Glomerular visceral epithelial cell (primary cell): ENCODE data around the gene SPTSSB.

ENCODE experiments used
- DNase-seq: peaks from one replicate; pipeline ENCODE4 v3.0.0-alpha.2; 2016; ENCODE audit errors: extremely low spot score

Gene SPTSSB

DNA sequence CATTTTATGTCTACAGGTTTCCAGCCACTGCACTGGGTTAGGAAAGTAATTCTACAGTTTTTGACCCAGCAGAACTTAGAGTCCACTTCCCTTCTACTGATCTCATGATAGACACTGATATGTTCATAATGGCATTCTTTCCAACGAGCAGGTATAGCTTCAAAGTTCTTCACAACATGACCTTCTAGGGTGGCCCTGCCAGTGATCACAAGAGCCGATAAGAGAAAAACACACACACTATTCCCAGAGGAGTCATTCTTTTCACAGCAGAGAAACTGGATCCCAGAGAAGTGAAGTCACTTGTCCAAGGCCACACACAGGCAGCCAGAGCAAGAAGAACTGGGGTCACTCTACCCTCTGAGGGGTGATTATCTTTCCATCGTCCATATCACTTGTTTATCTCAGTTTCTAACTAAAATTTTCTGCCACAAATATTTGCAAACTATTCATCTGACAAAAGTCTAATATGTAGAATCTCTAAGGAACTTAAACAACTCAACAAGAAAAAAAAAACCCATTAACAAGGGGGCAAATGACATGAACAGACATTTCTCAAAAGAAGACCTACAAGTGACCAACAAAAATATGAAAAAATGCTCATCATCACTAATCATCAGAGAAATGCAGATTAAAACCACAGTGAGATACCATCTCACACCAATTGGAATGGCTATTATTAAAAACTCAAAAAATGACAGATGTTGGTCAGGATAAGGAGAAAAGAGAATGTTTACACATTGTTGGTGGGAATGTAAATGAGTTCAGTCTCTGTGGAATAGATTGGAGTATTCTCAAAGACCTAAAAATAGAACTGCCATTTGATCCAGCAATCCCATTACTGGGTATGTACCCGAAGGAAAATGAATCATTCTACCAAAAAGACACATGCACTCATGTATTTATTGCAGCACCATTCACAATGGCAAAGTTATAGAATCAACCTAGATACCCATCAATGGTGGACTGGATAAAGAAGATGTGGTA lies 31.5 kb downstream of the SPTSSB start:
- DNase-seq = no peak

DNA sequence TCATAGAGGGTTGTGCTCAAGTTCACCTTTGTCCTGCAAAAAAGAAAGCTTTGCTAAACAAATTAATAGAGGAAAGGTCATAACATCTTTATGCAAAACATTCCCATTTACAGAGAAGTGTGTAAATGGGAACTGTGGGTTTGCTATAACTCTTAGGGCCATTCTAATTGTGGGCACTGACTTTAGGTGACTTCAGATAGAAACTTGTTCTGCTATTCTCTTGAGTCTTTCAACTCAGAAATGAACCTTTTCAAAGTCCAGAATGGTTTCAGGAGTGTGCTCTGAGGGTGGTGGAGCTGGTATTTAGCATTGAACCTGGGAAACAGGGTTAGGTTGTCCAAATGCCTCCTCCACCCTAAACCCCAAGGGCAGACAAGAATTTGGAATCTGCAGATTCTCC lies 34.0 kb downstream of the SPTSSB start:
- no peak for DNase-seq

DNA sequence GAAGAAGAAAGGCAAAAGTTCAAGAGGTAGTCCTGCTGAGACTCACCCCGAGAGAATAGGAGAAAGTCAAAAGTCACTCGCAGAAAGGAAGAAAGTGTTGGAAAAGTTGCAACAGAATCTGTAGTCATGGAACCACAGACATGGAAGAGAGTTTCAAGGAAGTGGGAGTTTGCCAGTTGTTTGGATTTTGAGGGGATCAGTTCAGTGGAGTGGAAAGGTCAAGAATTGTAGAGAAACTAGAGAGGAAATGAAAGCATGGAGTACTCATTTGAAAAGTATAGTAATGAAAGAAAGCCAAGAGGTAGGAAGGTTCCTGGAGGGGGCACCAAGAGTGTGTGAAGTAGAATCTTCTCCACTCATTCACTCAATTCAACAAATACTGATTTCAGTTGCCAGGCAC lies 34.7 kb downstream of the SPTSSB start:
- no peak for DNase-seq

DNA sequence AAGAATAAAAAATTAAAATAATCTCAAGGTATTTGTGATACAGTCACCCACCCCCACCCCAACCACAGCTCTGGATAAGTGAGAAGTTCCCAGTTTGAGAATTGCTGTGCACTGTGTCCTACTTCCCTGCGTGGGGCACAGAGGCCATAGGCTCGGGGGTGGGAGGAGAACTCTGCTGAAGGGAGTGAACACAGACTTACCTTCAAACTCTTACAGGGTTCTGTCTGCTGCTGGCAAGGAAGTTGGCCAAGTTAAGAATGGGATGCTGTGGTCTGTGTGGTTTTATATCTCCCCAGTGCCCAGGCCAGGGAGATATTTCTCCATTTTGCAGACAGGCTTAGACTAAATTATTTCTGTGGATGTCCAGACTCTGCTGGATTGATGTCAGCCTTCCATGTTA lies 37.6 kb downstream of the SPTSSB start:
- no peak for DNase-seq

DNA sequence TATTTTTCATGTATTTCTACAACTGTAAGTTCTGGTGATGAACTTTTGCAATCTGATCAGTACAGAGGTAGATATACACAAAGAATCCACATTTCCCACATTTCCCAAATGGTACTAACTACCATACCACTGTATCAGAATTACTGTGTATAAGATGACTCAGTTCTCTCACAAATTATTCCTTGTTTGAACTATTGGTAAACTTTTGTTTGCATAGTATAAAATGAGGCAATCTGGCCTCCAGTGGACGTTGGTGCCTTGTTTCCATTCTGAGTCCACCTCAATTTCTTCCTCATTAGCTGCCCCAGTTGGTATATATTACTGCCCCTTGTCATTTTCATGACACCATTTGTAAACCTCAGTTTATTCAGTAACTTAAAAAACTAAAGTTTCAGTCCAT lies 38.5 kb downstream of the SPTSSB start:
- DNase-seq = no peak

DNA sequence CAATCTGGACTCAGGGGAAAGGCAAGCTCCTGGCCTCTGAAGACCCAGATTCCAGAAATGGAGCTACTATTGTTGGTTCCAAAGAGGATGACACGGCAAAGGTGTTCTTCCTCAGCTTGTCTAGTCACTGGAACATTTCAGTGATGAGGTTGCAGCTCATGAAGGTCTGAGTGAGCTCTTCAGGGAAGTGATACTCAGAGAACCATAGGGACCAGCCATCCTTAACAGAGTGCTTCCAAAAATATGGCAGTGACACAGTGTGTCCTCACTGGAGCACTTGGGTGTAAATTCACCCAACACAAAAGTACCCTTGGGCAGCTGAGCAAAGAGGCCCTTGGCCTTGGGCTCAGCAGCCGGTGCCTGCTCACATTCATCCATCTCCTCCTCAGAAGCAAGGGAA lies 46.3 kb downstream of the SPTSSB start:
- DNase-seq = no peak

DNA sequence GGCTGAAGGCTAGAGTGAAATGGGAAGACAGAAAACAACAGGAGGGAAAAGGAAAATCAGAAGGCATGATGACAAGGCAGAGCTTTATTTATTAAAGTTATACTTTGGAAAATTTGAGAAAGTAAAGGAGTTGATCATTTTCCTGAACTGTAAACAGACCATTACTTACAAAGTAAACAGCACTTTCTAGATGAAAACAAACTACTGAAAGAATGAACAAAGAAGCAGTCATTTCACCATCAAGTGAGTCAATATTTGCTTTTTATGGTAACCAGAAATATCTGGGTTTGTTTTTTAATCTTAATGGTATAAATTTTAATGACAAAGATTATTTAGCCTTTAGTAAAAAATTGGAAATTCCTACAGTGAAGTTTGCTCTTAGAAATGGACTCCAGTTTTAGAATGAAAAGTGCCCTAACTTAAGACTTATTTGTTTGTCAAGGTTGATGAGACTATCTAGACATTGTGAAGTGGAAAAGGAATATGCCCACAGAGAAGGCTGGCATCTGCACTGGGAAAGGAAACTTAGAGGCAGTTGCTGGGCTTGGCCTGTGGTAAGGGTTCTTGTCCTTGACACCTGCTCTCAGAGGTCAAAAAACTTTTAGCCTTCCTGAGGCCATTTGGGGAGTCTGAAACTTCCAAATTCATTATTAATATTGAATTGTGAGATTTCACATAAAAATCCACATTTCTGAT lies 47.2 kb downstream of the SPTSSB start:
- DNase-seq = no peak

DNA sequence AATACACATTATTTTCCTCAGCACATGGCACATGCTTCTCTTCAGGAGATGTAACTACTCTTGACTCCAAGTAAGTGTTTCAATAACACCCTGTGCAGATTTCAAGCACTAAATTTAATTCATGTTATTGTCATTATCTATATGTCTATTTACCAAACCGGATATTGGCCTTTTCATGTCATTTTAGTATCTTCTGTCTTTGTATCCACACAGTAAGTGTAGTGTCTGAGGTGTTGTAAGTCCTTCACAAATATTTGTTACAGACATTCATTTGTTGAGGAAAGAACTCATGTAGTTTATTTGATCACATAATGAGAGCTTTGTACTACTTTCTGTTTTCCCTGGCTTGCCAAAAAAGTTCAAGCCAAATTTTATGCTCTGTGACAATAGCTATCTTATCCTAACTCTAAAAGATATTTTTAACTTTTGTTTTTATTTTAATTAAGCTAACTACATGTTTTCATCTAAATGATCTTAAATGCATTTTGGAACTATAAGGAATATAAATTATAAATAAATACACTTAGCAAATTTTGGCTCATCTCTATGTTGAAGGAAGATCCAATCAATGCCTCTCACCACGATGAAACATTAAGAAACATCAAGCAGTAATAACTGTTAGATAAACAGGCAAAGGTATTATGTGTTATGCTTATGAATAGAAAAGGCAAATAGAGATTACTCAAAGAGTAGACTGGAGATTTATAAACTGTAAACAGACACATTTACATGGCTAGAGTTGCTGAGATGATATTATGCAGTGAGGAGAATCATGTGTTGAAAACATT lies 48.3 kb downstream of the SPTSSB start:
- no peak for DNase-seq

DNA sequence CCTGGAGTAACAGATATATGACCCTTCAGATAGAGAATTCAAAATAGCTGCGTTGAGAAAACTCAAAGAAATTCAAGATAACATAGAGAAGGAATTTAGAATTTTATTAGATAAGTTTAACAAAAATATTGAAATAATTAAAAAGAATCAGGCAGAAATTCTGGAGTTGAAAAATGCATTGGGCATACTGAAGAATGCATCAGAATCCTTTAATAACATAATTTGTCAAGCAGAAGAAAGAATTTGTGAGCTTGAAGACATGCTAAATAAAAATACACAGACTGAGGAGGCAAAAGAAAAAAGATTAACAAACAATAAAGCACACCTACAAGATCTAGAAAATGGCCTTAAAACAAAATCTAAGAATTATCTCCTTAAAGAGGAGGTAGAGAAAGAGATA lies 50.5 kb downstream of the SPTSSB start:
- DNase-seq = no peak

DNA sequence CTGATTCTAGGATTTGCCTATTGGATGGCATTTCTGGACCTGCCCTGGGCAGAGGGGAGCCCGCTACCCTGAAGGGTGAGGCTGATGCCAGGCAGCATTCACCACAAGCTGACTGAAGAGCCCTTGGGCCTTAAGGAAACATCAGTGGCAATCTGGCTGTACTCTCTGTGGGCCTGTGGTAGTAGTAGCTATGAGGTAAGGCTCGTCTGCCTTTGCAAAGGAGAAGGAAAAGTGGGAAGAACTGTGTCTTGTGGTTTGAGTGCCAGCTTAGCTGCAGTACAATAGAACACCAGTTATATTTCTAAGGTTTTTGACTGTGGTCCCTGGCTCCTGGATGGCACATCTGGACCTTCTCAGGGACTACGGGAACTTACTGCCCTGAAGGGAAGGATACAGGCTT lies 51.5 kb downstream of the SPTSSB start:
- no peak for DNase-seq

DNA sequence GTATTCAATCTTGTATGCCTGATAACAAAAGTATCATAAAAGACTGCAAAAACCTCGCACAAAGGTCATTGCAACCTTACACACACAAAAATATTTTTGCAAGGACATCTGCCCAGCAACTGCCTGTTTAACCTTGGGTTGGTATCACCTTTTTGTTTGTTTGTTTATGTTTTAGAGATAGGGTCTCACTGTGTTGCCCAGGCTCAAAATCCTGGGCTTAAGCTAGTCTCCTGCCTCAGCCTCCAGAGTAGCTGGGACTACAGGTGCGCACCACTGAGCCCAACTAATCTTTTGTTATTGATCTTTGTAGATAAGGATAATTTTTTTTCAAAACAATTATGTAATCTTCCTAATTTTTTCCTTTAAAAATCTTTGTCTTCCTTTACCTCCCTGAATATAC lies 54.2 kb downstream of the SPTSSB start:
- DNase-seq = no peak

DNA sequence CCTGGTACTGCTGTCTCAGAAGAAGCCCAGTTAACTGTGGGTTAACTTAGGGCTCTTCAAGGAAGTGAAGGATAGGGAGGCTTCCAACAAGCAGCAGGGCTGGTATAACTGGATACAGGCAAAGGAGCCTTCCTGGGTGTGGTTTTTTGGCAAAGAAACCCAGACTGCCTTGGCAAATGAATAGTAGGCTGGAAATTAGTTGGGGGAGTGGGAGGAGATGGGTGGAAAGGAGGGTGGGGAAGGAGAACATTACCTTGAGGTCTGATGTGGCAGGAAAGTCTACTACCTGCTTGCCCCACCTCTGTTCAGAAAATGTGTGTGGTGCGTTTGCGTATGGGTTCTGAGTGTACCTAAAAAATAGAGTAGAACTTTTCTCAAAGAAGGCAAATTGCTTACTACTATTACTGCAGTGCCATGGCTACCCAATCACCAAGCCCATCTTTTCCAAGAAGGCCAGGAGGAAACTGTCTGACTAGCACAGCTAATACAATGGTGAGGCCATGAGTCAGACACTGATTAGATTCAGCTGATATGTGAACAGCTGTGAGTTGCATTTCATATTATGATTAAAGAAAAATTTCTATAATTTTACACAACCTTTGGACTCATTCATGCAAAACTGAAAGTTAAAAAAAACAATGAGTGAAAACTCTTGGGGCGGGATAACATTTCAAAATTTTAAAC lies 55.2 kb downstream of the SPTSSB start:
- no peak for DNase-seq

DNA sequence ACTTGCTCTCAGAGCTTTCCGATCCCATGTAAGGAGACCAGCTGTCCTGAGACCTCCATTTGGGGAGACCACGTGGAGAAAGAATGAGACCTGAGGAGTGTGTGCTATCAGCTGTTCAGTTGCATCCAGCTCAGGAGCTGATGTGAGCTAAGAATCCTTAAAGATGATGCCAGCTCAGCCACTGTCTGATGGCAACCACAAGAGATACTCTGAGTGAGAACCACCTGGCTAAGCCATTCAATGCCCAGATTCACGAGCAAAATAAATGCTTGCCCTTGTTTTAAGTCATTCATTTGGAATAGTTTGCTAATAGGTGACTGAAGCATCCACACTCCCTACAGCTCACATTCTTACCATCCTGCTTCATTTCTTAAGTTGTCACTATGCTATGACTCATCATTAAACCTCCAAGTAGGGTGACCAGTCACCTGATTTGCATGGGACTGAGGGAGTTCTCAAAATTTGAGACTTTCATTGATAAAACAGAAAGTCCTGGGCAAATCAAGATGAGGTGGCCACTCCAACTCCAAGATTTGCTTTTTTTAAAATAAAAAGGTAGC lies 56.4 kb downstream of the SPTSSB start:
- no peak for DNase-seq

DNA sequence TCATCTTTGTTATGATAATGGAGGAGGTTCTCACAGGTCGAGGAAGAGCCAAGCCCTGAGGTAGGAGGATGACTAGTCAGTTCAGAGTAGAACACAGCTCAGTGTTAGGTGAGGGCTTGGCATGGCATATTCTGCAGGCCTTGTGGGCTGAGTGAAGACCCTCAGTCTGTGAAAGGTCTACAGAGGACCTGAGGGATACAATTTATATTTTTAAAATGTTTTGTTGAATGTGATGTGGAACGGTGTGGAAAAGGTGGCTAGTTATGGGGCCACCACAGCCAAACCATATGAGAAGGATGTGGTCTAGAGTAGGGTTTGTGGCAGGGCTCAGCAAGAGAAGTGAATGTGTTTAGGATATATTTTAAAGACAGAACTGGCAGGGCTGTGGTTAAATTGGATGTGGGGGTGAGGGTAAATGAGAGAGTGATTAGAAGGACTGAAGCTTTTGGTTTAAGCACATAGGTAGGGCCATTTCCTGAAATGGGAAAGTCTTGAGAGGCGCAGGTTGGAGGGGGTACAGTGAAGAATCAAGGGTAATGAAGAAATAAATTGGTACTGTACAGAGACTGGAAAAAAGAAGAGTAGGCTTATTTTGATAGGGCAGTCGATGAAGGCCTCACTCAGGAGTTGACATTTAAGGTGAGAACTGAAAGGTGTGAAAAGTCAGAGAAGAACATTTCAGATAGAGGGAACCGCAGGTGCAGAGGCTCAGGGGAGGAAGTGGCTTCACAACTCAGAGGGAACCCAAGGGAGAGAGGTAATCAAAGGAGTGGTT lies 60.5 kb downstream of the SPTSSB start:
- no peak for DNase-seq

DNA sequence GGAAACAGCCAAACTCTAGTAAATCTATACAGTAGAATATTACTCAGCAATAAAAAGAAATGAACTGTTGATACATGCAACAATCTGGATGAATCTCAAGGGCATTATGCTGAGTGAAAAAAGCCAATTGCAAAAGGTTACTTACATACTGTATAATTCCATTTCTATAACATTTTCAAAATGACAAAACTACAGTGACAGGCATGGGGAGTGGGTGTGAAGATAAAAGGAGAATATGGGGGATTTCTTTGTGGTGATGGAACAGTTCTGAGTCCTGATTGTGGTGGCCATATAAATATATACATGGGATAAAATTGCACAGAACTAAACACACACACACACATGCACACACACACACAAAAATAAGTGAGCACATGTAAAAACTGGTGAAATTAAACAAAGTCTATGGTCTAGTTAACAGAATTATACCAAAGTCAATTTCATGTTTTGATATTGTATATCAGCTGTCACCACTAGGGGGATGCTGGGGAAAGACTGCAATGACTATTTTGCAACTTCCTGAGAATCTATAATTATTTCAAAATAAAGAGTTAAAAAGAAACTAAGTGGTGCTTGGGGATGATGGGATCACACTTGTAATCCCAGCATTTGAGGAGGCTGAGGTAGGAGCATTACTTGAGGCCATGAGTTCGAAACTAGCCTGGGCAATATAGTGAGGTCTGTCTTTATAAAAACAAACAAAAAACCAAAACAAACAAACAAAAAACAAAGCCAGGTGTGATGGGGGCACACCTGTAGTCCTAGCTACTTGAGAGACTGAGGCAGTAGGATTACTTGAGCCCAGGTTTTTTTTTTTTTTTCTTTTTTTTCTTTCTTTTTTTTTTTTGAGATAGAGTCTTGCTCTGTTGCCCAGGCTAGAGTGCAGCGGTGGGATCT lies 66.0 kb downstream of the SPTSSB start:
- peak; percentile 2 for DNase-seq

DNA sequence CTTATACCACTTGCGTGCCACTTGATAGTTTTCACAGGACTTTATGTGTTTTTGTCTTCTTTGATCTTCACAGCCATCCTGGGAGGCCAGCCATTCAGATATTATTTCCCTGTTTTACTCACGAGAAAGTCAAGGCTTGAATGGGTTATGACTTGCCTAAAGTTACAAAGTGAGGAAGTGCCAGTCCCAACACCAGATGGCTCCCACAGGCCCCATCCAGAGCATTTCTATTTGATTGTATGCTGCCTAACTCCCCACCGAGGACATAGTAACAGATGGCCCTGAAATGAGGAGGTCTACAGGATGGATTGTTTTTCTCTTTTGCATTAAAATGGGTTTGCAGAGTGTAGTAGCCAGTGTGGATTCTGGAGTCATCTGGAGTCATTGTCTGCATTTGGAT lies 74.5 kb downstream of the SPTSSB start:
- DNase-seq = no peak

DNA sequence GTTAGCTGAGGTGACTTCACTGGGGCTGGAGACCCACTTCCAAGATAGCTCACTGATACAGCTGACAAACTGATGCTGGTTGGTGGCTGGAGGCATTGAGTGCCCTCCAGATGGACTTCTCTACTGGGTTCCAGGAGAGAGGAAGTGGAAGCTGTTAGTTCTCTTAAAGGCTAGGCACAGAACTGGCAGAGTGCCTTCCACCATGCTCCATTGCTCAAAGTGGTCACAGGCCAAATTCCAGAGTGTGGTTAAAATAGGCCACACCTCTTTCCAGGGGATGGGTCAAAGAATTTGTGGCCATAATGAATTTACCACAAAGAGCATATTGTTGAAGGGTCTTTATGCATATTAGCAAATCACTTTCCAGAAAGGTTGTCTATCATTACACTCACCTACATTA lies 76.0 kb downstream of the SPTSSB start:
- DNase-seq = peak; percentile 77
